ENCODE results near the gene SLC2A9.

The SLC2A9 gene

GRCh38 chr4:10020871-10021652 lies at the start of gene SLC2A9:
TSS of gene SLC2A9 (minus strand) at chr4:10021497. CDS start at chr4:10021429, 68 bp downstream.
- no peak for DNase-seq (ENCODE audit: low read depth in 2 of 2)

- no peak for DNase-seq (ENCODE audit: low read depth in 2 of 2)
Measured at GRCh38 chr4:10069075-10069642, 47.9 kb upstream of the SLC2A9 start.

- no peak for DNase-seq (ENCODE audit: low read depth in 2 of 2)
Measured at GRCh38 chr4:10066670-10067651, 45.7 kb upstream of the SLC2A9 start.

GRCh38 chr4:10066206-10066605 lies 44.9 kb upstream of the SLC2A9 start:
- DNase-seq (ENCODE audit: low read depth in 2 of 2), result no peak

- peak in 1 of 2 experiments; percentile 20 for DNase-seq (ENCODE audit: low read depth in 2 of 2)
Measured at GRCh38 chr4:10063544-10064300, 42.4 kb upstream of the SLC2A9 start.

GRCh38 chr4:10061650-10062415 lies 40.5 kb upstream of the SLC2A9 start:
- no peak for DNase-seq (ENCODE audit: low read depth in 2 of 2)

- no peak for DNase-seq (ENCODE audit: low read depth in 2 of 2)
Measured at GRCh38 chr4:10058371-10058770, 37.1 kb upstream of the SLC2A9 start.

GRCh38 chr4:10057023-10057395 lies 35.7 kb upstream of the SLC2A9 start:
- no peak for DNase-seq (ENCODE audit: low read depth in 2 of 2)

- DNase-seq (ENCODE audit: low read depth in 2 of 2), result no peak
Measured at GRCh38 chr4:10056334-10057022, 35.2 kb upstream of the SLC2A9 start.

- no peak for DNase-seq (ENCODE audit: low read depth in 2 of 2)
Measured at GRCh38 chr4:10055871-10056270, 34.6 kb upstream of the SLC2A9 start.

GRCh38 chr4:10054571-10055041 lies 33.3 kb upstream of the SLC2A9 start:
- DNase-seq (ENCODE audit: low read depth in 2 of 2), result no peak

GRCh38 chr4:10053635-10054453 lies 32.5 kb upstream of the SLC2A9 start:
- DNase-seq (ENCODE audit: low read depth in 2 of 2), result no peak

- no peak for DNase-seq (ENCODE audit: low read depth in 2 of 2)
Measured at GRCh38 chr4:10051517-10052135, 30.3 kb upstream of the SLC2A9 start.

- DNase-seq (ENCODE audit: low read depth in 2 of 2), result no peak
Measured at GRCh38 chr4:10050721-10051120, 29.4 kb upstream of the SLC2A9 start.

GRCh38 chr4:10050261-10050661 lies 29.0 kb upstream of the SLC2A9 start:
- no peak for DNase-seq (ENCODE audit: low read depth in 2 of 2)

- DNase-seq (ENCODE audit: low read depth in 2 of 2), result no peak
Measured at GRCh38 chr4:10048941-10049697, 27.8 kb upstream of the SLC2A9 start.

GRCh38 chr4:10047967-10048366 lies 26.7 kb upstream of the SLC2A9 start:
- no peak for DNase-seq (ENCODE audit: low read depth in 2 of 2)

GRCh38 chr4:10046471-10046870 lies 25.2 kb upstream of the SLC2A9 start:
- DNase-seq (ENCODE audit: low read depth in 2 of 2), result no peak

All from fibroblast of skin of left biceps (primary cell).